CD14-positive monocyte (primary cell): ENCODE results near the gene PICK1. TPM values are rescaled to one million over a fixed set of nuclear protein-coding genes. Genes with fewer than 3 reads are reported as not detected.

Source experiments
- DNase-seq, 3 donors: peaks; one replicate each; pipeline ENCODE4 v3.0.0-alpha.2; 2011 to 2022
- H2AFZ ChIP-seq: 2 replicates; pipeline ENCODE4 v1.6.0; 2012; ENCODE audit warnings: mild to moderate bottlenecking, low read depth, low read length, inconsistent platforms; ENCODE audit not compliant: insufficient read depth, poor library complexity, severe bottlenecking
- H3K27ac ChIP-seq, 2 donors: 1 replicate in 1 of 2; 2 replicates in 1 of 2; pipeline ENCODE4 v1.5.1; 2012 to 2013; ENCODE audit warnings: low read length in 2 of 2, control low read depth in 1 of 2, inconsistent platforms in 1 of 2, low read depth in 1 of 2, mild to moderate bottlenecking in 1 of 2
- H3K27me3 ChIP-seq, 2 donors: one replicate each; pipeline versions ENCODE4 v1.6.0 to v1.6.1; 2011 to 2013; ENCODE audit warnings: low read length in 2 of 2; ENCODE audit not compliant: control insufficient read depth in 2 of 2, insufficient read depth in 2 of 2
- H3K36me3 ChIP-seq, 2 donors: replicated peaks in 1 of 2; 1 replicate in 1 of 2; 2 replicates in 1 of 2; pipeline versions ENCODE4 v1.5.1 to v1.6.1; 2012 to 2013; ENCODE audit warnings: low read length in 2 of 2, control low read depth in 1 of 2, inconsistent platforms in 1 of 2, mild to moderate bottlenecking in 1 of 2; ENCODE audit not compliant: insufficient read depth in 2 of 2, control insufficient read depth in 1 of 2
- H3K4me1 ChIP-seq, 2 donors: 1 replicate in 1 of 2; 2 replicates in 1 of 2; pipeline versions ENCODE4 v1.5.1 to v1.6.1; 2012 to 2013; ENCODE audit warnings: low read length in 2 of 2, control low read depth in 1 of 2, inconsistent platforms in 1 of 2, mild to moderate bottlenecking in 1 of 2, moderate library complexity in 1 of 2; ENCODE audit not compliant: insufficient read depth in 2 of 2, control insufficient read depth in 1 of 2
- H3K4me2 ChIP-seq: replicated peaks from 2 replicates; pipeline ENCODE3; 2012; ENCODE audit warnings: low read length, moderate library complexity, mild to moderate bottlenecking; ENCODE audit not compliant: poor library complexity, severe bottlenecking; ENCODE audit errors: extremely low read depth
- H3K4me3 ChIP-seq, 3 experiments: fragments of 200-600 bp in 1 of 3; sonication (generic) in 1 of 3; replicated peaks in 1 of 3; 1 replicate in 2 of 3; 2 replicates in 1 of 3; pipeline ENCODE4 v1.5.1; 2011 to 2013; ENCODE audit warnings: low read length in 3 of 3, mild to moderate bottlenecking in 3 of 3, control low read depth in 2 of 3, low read depth in 2 of 3, inconsistent platforms in 1 of 3, moderate library complexity in 1 of 3
- H3K79me2 ChIP-seq: 2 replicates; pipeline ENCODE4 v1.6.0; 2012; ENCODE audit warnings: mild to moderate bottlenecking, control low read depth, inconsistent platforms, low read length, moderate library complexity; ENCODE audit not compliant: insufficient read depth
- H3K9ac ChIP-seq: 2 replicates; pipeline ENCODE4 v1.6.0; 2017; ENCODE audit warnings: low read length, mild to moderate bottlenecking; ENCODE audit not compliant: insufficient read depth, poor library complexity, severe bottlenecking
- H3K9me3 ChIP-seq, 2 donors: replicated peaks in 1 of 2; 1 replicate in 1 of 2; 2 replicates in 1 of 2; pipeline versions ENCODE4 v1.5.1 to v1.6.1; 2012 to 2013; ENCODE audit warnings: low read length in 2 of 2, control low read depth in 1 of 2; ENCODE audit not compliant: control insufficient read depth in 1 of 2, insufficient read depth in 1 of 2
- H4K20me1 ChIP-seq: 2 replicates; pipeline ENCODE4 v1.6.0; 2012; ENCODE audit warnings: mild to moderate bottlenecking, low read length, control low read depth, moderate library complexity; ENCODE audit not compliant: insufficient read depth
- H3K27ac Mint-ChIP-seq, 7 donors: one replicate each; pipeline ENCODE4 v1.8.0; 2020; ENCODE audit warnings: mild to moderate bottlenecking in 7 of 7, mixed read lengths in 7 of 7, moderate library complexity in 6 of 7, inconsistent platforms in 2 of 7
- H3K27me3 Mint-ChIP-seq, 3 donors: one replicate each; pipeline ENCODE4 v1.8.0; 2021 to 2022; ENCODE audit warnings: low read depth in 3 of 3, mild to moderate bottlenecking in 3 of 3, mixed read lengths in 3 of 3, moderate library complexity in 3 of 3, inconsistent platforms in 1 of 3
- H3K36me3 Mint-ChIP-seq, 2 donors: one replicate each; pipeline ENCODE4 v1.8.0; 2020; ENCODE audit warnings: mixed read lengths in 2 of 2, inconsistent platforms in 1 of 2, mild to moderate bottlenecking in 1 of 2
- H3K4me1 Mint-ChIP-seq: one replicate; pipeline ENCODE4 v1.8.0; 2020; ENCODE audit warnings: mild to moderate bottlenecking, mixed read lengths
- H3K4me3 Mint-ChIP-seq, 2 donors: one replicate each; pipeline ENCODE4 v1.8.0; 2020; ENCODE audit warnings: mild to moderate bottlenecking in 2 of 2, mixed read lengths in 2 of 2, moderate library complexity in 1 of 2
- H3K9me3 Mint-ChIP-seq, 7 donors: one replicate each; pipeline ENCODE4 v1.8.0; 2020 to 2022; ENCODE audit warnings: mixed read lengths in 7 of 7, mild to moderate bottlenecking in 6 of 7, moderate library complexity in 6 of 7, inconsistent platforms in 2 of 7
- CTCF ChIP-seq: fragments of 200-600 bp; IDR thresholded peaks from one replicate; pipeline ENCODE4 v1.8.0; 2022; ENCODE audit warnings: antibody characterized with exemption, mild to moderate bottlenecking
- WGBS: methylation state at CpG from one replicate; pipeline ENCODE4 v1.1.5; 2013; ENCODE audit warnings: missing lambda C conversion rate; ENCODE audit not compliant: insufficient coverage; 5-methylcytosine and 5-hydroxymethylcytosine counted together
- intact Hi-C, 2 donors: fragments of 100-400 bp; cut with micrococcal nuclease; formaldehyde crosslinking; loops; one replicate each; pipeline versions ENCODE4 v1.15.0 to v1.15.1; 2023
- polyA plus RNA-seq, 3 donors: library from polyadenylated mRNA; depleted of rRNA in 1 of 3; unstranded in 2 of 3; stranded (reverse) in 1 of 3; fragments of 300-500 nt in 2 of 3; fragments of >200 nt in 1 of 3; fragmentation: Illumina TruSeq in 2 of 3; gene quantifications; 1 replicate in 2 of 3; 2 replicates in 1 of 3; pipeline ENCODE4 v1.2.3, GENCODE V29; 2012 to 2021

PICK1 gene
- polyA plus RNA-seq, 3 donors, result 6.4 to 16.9 (median 7.2) TPM

DNA sequence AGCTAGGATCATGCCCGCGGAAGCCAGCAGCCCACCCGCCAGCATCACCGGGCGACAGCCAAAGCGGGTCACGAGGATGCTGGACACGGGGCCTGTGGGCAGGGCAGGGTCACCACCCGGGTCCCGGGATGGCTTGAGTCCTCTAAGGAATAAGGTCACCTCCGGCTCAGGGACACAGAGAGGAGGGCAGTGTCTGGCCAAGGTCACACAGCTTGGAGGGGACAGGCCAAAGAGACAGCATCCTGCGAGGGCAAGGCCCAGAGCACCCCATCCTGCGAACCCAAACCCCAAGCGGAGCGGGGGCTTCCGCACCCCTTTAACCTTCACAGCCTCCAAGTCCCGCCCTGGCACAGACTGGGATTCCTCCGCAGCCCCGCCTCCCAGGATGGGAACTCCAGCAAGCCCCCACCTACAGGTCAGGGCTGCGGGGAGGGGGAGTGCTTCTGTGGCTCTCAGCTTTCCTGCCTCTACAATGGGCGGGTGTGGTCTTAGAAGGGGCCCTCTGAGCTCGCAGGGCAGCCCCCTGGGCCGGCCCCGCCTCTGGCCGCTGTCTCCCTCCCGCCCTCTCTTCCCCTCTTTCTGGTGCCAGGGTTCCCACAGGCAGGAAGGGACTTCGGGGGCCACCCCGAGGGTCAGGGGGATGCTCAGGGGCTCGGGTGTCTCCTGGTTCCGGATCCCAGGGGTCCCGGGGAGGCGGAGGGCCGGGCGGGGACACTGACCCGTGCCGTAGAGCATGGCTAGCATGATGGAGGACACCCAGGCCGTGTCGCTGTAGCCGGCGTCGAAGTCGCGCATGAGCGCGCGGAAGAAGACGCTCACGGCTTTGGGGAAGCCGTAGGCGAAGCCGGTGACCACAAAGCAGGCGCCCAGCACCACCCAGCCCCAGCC lies 25.0 kb downstream of the PICK1 start:
- no peak for DNase-seq
- 8% methylated on average over 46 of the region's 52 CpGs for WGBS
- peaks cover 0 to 8% (median 0%) of the 10 kb centered on the region in 7 donors for H3K9me3 Mint-ChIP-seq
- peaks cover 2% of the 10 kb centered on the region for H3K4me1 Mint-ChIP-seq
- H3K36me3 Mint-ChIP-seq, result peaks cover 0 to 4% of the 10 kb centered on the region in 2 donors
- intact Hi-C loops, result no loop called here
- Histone ChIP-seq H3K27me3 (peaks cover 9 to 41% of the 10 kb centered on the region in 2 donors), H3K9me3 (no peaks in the 10 kb centered on the region), H3K4me2 (peak overlapping the region; percentile 50), H3K9ac (no peak overlapping the region), H3K36me3 (no peaks in the 10 kb centered on the region), H3K27ac (no peak overlapping the region), H3K4me3 (no peak overlapping the region), H3K79me2 (no peaks in the 10 kb centered on the region), H4K20me1 (no peaks in the 10 kb centered on the region), H2AFZ (no peak overlapping the region), H3K4me1 (peaks cover 6 to 18% of the 10 kb centered on the region in 2 donors)
- peak overlapping the region in 1 of 2 donors; percentile 71 for H3K4me3 Mint-ChIP-seq
- no peak for TF ChIP-seq CTCF
- peaks cover 36 to 50% (median 44%) of the 10 kb centered on the region in 3 donors for H3K27me3 Mint-ChIP-seq
- H3K27ac Mint-ChIP-seq, result no peak overlapping the region

DNA sequence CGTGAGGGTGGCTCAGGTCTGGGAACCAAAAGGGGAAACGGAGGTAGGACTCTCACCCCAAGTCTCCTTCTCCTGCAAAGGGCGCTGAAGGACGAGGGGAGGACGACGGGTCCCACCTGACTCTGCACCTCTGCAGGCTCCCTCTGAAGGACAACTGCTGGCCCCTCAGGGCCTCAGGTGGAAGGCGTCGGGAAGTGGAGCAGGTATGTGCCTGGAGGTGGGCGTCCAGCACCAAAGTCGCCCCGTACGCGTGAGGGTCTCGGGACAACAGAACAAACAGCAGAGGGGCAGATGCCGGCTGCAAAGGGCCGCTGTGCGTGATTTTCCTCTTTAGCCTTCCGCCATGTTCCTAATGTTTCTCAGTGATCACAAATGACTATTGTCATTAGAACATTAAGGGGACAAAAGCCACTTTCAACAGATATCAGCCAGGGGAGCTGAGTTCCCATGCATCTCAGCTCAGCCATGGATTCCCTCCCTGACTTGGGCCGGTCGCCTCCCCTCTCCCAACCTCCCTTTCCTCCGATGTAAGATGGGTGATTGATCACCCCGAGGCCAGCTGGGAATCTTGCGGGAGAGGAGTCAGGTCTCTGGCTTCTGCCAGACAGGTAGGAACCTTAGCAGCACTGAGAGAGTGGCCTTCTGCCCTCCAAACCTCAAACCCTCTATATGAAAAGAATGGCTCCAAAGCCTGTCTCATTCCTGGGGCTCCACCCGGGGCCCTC lies 25.9 kb downstream of the PICK1 start:
- intact Hi-C loops, result no loop called here
- H3K4me2 ChIP-seq, result no peak overlapping the region
- H3K4me1 ChIP-seq, result peaks cover 6 to 18% of the 10 kb centered on the region in 2 donors
- H3K36me3 ChIP-seq, result no peaks in the 10 kb centered on the region
- H3K79me2 ChIP-seq, result no peaks in the 10 kb centered on the region
- no peak for DNase-seq
- H3K9me3 Mint-ChIP-seq, result peaks cover 0 to 8% (median 1%) of the 10 kb centered on the region in 7 donors
- peak overlapping the region in 1 of 2 donors; percentile 78 for H3K4me3 Mint-ChIP-seq
- no peak for TF ChIP-seq CTCF
- no peaks in the 10 kb centered on the region for H4K20me1 ChIP-seq
- H3K9me3 ChIP-seq, result no peaks in the 10 kb centered on the region
- no peak overlapping the region for H3K27ac ChIP-seq
- 85% methylated on average over 16 of the region's 24 CpGs for WGBS
- no peak overlapping the region for H2AFZ ChIP-seq
- H3K4me1 Mint-ChIP-seq, result peaks cover 2% of the 10 kb centered on the region
- no peak overlapping the region for H3K27ac Mint-ChIP-seq
- peaks cover 43 to 52% (median 50%) of the 10 kb centered on the region in 3 donors for H3K27me3 Mint-ChIP-seq
- H3K4me3 ChIP-seq, result no peak overlapping the region
- H3K9ac ChIP-seq, result no peak overlapping the region
- peaks cover 9 to 45% of the 10 kb centered on the region in 2 donors for H3K27me3 ChIP-seq
- peaks cover 0 to 4% of the 10 kb centered on the region in 2 donors for H3K36me3 Mint-ChIP-seq
